ENCODE measurements around the gene USPL1. TPM values are rescaled to one million over a fixed set of nuclear protein-coding genes. Genes with fewer than 3 reads are reported as not detected.
A peak's percentile ranks its signal among the peaks of the same experiment; 100 is the strongest.

USPL1 gene
- total RNA-seq, 1 experiment from 2014 or later = 11.8 TPM

- Mint-ChIP-seq H3K27me3 (ENCODE audit: insufficient read depth, unreplicated experiment) (no peaks in the 10 kb centered on the region), H3K4me1 (ENCODE audit: insufficient read depth, unreplicated experiment) (peaks cover 38% of the 10 kb centered on the region), H3K9me3 (ENCODE audit: unreplicated experiment) (no peaks in the 10 kb centered on the region), H3K4me3 (ENCODE audit: unreplicated experiment) (peak overlapping the region; percentile 68), H3K27ac (ENCODE audit: low read depth, unreplicated experiment) (peak overlapping the region; percentile 89), H3K36me3 (ENCODE audit: insufficient read depth, unreplicated experiment) (no peaks in the 10 kb centered on the region)
- intact Hi-C loops (cut with micrococcal nuclease) = loop anchor here (5.0 kb wide), 5 partner anchors 106 to 431 kb away; partner anchors contain the start of gene HMGB1
- ChIA-PET POLR2A (interaction anchor here (0.6 to 5.6 kb wide), 7 partner anchors 9 to 815 kb away, joined by 3 to 43 read pairs (median 4); partner anchors contain the start of genes UBE2L5 and USPL1), CTCF (interaction anchor here (0.8 to 1.4 kb wide), 5 partner anchors 12 to 441 kb away, joined by 3 to 9 read pairs (median 4); no protein-coding TSS in a partner anchor)
- peak; percentile 54 for DNase-seq (ENCODE audit: unreplicated experiment)
- peak; percentile 24 for TF ChIP-seq CTCF (IDR thresholded peaks at IDR 0.05; ENCODE audit: unreplicated experiment)
- BruUV-seq (replicated peaks) = no TSS peak
Observed at GRCh38 chr13:30572859-30573275, 44.9 kb upstream of the USPL1 start.

GRCh38 chr13:30576528-30576927 lies 41.2 kb upstream of the USPL1 start:
- Mint-ChIP-seq H3K36me3 (ENCODE audit: insufficient read depth, unreplicated experiment) (no peaks in the 10 kb centered on the region), H3K4me3 (ENCODE audit: unreplicated experiment) (no peak overlapping the region), H3K4me1 (ENCODE audit: insufficient read depth, unreplicated experiment) (peaks cover 26% of the 10 kb centered on the region), H3K27ac (ENCODE audit: low read depth, unreplicated experiment) (no peak overlapping the region), H3K9me3 (ENCODE audit: unreplicated experiment) (no peaks in the 10 kb centered on the region), H3K27me3 (ENCODE audit: insufficient read depth, unreplicated experiment) (no peaks in the 10 kb centered on the region)
- intact Hi-C loops (cut with micrococcal nuclease) = no loop called here
- POLR2A ChIA-PET = interaction anchor here (0.6 to 5.6 kb wide), 2 partner anchors 11 to 41 kb away, joined by 3 to 39 read pairs; partner anchors contain the start of gene USPL1
- BruUV-seq (replicated peaks) = no TSS peak
- CTCF ChIA-PET = interaction anchor here (0.6 to 0.7 kb wide), 2 partner anchors 228 to 446 kb away, joined by 3 read pairs; no protein-coding TSS in a partner anchor
- peak; percentile 57 for DNase-seq (ENCODE audit: unreplicated experiment)
- TF ChIP-seq CTCF (IDR thresholded peaks at IDR 0.05; ENCODE audit: unreplicated experiment) = no peak

GRCh38 chr13:30577401-30577852 lies 40.3 kb upstream of the USPL1 start:
- no peaks in the 10 kb centered on the region for H3K36me3 Mint-ChIP-seq (ENCODE audit: insufficient read depth, unreplicated experiment)
- intact Hi-C loops (cut with micrococcal nuclease) = loop anchor here (1.0 kb wide), 1 partner anchor 40 kb away; the partner anchor contains the start of gene USPL1
- no peaks in the 10 kb centered on the region for H3K27me3 Mint-ChIP-seq (ENCODE audit: insufficient read depth, unreplicated experiment)
- no peaks in the 10 kb centered on the region for H3K9me3 Mint-ChIP-seq (ENCODE audit: unreplicated experiment)
- H3K4me3 Mint-ChIP-seq (ENCODE audit: unreplicated experiment) = no peak overlapping the region
- peaks cover 24% of the 10 kb centered on the region for H3K4me1 Mint-ChIP-seq (ENCODE audit: insufficient read depth, unreplicated experiment)
- peak; percentile 90 for DNase-seq (ENCODE audit: unreplicated experiment)
- BruUV-seq (replicated peaks) = no TSS peak
- H3K27ac Mint-ChIP-seq (ENCODE audit: low read depth, unreplicated experiment) = no peak overlapping the region
- POLR2A ChIA-PET = interaction anchor here (0.5 to 5.6 kb wide), 9 partner anchors 29 to 237 kb away, joined by 3 to 39 read pairs (median 3); partner anchors contain the start of genes HMGB1, UBE2L5 and USPL1
- TF ChIP-seq CTCF (IDR thresholded peaks at IDR 0.05; ENCODE audit: unreplicated experiment) = no peak
- CTCF ChIA-PET = interaction anchor here (0.6 to 1.0 kb wide), 9 partner anchors 28 to 732 kb away, joined by 3 to 4 read pairs (median 3); no protein-coding TSS in a partner anchor

- Mint-ChIP-seq H3K4me1 (ENCODE audit: insufficient read depth, unreplicated experiment) (peaks cover 26% of the 10 kb centered on the region), H3K27ac (ENCODE audit: low read depth, unreplicated experiment) (no peak overlapping the region), H3K9me3 (ENCODE audit: unreplicated experiment) (no peaks in the 10 kb centered on the region), H3K36me3 (ENCODE audit: insufficient read depth, unreplicated experiment) (no peaks in the 10 kb centered on the region), H3K4me3 (ENCODE audit: unreplicated experiment) (no peak overlapping the region), H3K27me3 (ENCODE audit: insufficient read depth, unreplicated experiment) (no peaks in the 10 kb centered on the region)
- BruUV-seq (replicated peaks) = no TSS peak
- peak; percentile 70 for DNase-seq (ENCODE audit: unreplicated experiment)
- ChIA-PET POLR2A (interaction anchor here (0.8 to 1.1 kb wide), 2 partner anchors 36 to 37 kb away, joined by 3 to 5 read pairs; partner anchors contain the start of gene USPL1), CTCF (interaction anchor here (0.6 to 1.7 kb wide), 13 partner anchors 9 to 1743 kb away, joined by 3 to 8 read pairs (median 4); partner anchors contain the start of gene HMGB1)
- intact Hi-C loops (cut with micrococcal nuclease) = loop anchor here (2.0 kb wide), 1 partner anchor 448 kb away; no protein-coding TSS in a partner anchor
- no peak for TF ChIP-seq CTCF (IDR thresholded peaks at IDR 0.05; ENCODE audit: unreplicated experiment)
Observed at GRCh38 chr13:30580852-30581502, 36.7 kb upstream of the USPL1 start.

All from MCF 10A (cell line).